Measurements from ENCODE around the gene TADA3. TPM values are rescaled to one million over a fixed set of nuclear protein-coding genes. Genes with fewer than 3 reads are reported as not detected.

TADA3 gene
- total RNA-seq, 6 experiments from 2014 or later = 24.6 to 43.8 (median 28.1) TPM

- Histone ChIP-seq H3K36me3 (peaks cover 0 to 26% (median 14%) of the 10 kb centered on the region in 4 donors), H3K27me3 (no peaks in the 10 kb centered on the region), H3K9me3 (no peaks in the 10 kb centered on the region), H3K27ac (peak overlapping the region; percentile 59 to 83 (median 82)), H3K4me1 (peaks cover 0 to 24% (median 17%) of the 10 kb centered on the region in 4 donors), H3K4me3 (peak overlapping the region in 2 of 3 donors; percentile 20 to 23)
- DNase-seq (no peak), ATAC-seq (peak; percentile 37 to 60 (median 46))
- no peak for TF ChIP-seq POLR2A (IDR thresholded peaks at IDR 0.05)
- TF ChIP-seq CTCF (IDR thresholded peaks at IDR 0.05) = no peak
- WGBS (ENCODE audit: insufficient coverage, low coverage, low lambda C conversion rate, missing lambda C conversion rate) = 64% methylated on average over 6 of the region's 8 CpGs
- intact Hi-C loops (cut with DNase I) = no loop called here
Observed at GRCh38 chr3:9779721-9780457, 12.4 kb downstream of the TADA3 start.

GRCh38 chr3:9779075-9779593, 13.1 kb downstream of the TADA3 start:
- peaks cover 0 to 24% (median 17%) of the 10 kb centered on the region in 4 donors for H3K4me1 ChIP-seq
- no peak for DNase-seq
- ATAC-seq = no peak
- no peak for TF ChIP-seq CTCF (IDR thresholded peaks at IDR 0.05)
- no peak for TF ChIP-seq POLR2A (IDR thresholded peaks at IDR 0.05)
- no peaks in the 10 kb centered on the region for H3K27me3 ChIP-seq
- H3K9me3 ChIP-seq = no peaks in the 10 kb centered on the region
- peaks cover 0 to 19% (median 11%) of the 10 kb centered on the region in 4 donors for H3K36me3 ChIP-seq
- intact Hi-C loops (cut with DNase I) = no loop called here
- H3K4me3 ChIP-seq = no peak overlapping the region
- no peak overlapping the region for H3K27ac ChIP-seq
- WGBS (ENCODE audit: insufficient coverage, low coverage, low lambda C conversion rate, missing lambda C conversion rate) = 41% methylated on average over 3 of the region's 6 CpGs

GRCh38 chr3:9778143-9779074, 13.9 kb downstream of the TADA3 start:
- H3K36me3 ChIP-seq = peaks cover 0 to 12% (median 4%) of the 10 kb centered on the region in 4 donors
- H3K27ac ChIP-seq = no peak overlapping the region
- H3K9me3 ChIP-seq = no peaks in the 10 kb centered on the region
- 56% methylated on average over 5 of the region's 5 CpGs for WGBS (ENCODE audit: insufficient coverage, low coverage, low lambda C conversion rate, missing lambda C conversion rate)
- no peak for DNase-seq
- no peak overlapping the region for H3K4me3 ChIP-seq
- TF ChIP-seq CTCF (IDR thresholded peaks at IDR 0.05) = no peak
- no peak for TF ChIP-seq POLR2A (IDR thresholded peaks at IDR 0.05)
- no peaks in the 10 kb centered on the region for H3K27me3 ChIP-seq
- peak in 1 of 4 donors; percentile 6 for ATAC-seq
- peaks cover 0 to 24% (median 17%) of the 10 kb centered on the region in 4 donors for H3K4me1 ChIP-seq
- intact Hi-C loops (cut with DNase I) = no loop called here

GRCh38 chr3:9777694-9778021, 14.6 kb downstream of the TADA3 start:
- H3K27ac ChIP-seq = no peak overlapping the region
- DNase-seq = no peak

More at GRCh38 chr3:9777694-9778021, 14.6 kb downstream of the TADA3 start:
- ATAC-seq = no peak
- intact Hi-C loops (cut with DNase I) = no loop called here
- TF ChIP-seq POLR2A (IDR thresholded peaks at IDR 0.05) (no peak), CTCF (IDR thresholded peaks at IDR 0.05) (no peak)
- Histone ChIP-seq H3K36me3 (peaks cover 0 to 6% (median 1%) of the 10 kb centered on the region in 4 donors), H3K27me3 (no peaks in the 10 kb centered on the region), H3K4me3 (no peak overlapping the region), H3K9me3 (no peaks in the 10 kb centered on the region), H3K4me1 (peaks cover 0 to 24% (median 16%) of the 10 kb centered on the region in 4 donors)
- 100% methylated on average over 1 of the region's 1 CpG for WGBS (ENCODE audit: insufficient coverage, low coverage, low lambda C conversion rate, missing lambda C conversion rate)

All from right lobe of liver (tissue), 6 donors.